ENCODE results near the gene RYR2.
"Not testable (repeated sequence)": the region's sequence is repeated elsewhere in the genome, so short reads cannot be mapped to it uniquely, and the experiment has no call there.

Gene RYR2

GRCh38 chr1:237279629-237280028 is 237.6 kb downstream of the RYR2 start:
- no peak for DNase-seq

- no peak for DNase-seq
Measured at GRCh38 chr1:237281481-237281880, 239.5 kb downstream of the RYR2 start.

GRCh38 chr1:237282208-237282783 is 240.3 kb downstream of the RYR2 start:
- DNase-seq = no peak

- DNase-seq = peak; percentile 96
Measured at GRCh38 chr1:237287876-237288521, 246.0 kb downstream of the RYR2 start.

GRCh38 chr1:237293804-237294203 is 251.8 kb downstream of the RYR2 start:
- no peak for DNase-seq

- no peak for DNase-seq
Measured at GRCh38 chr1:237296861-237297260, 254.9 kb downstream of the RYR2 start.

- DNase-seq = no peak
Measured at GRCh38 chr1:237300642-237301041, 258.7 kb downstream of the RYR2 start.

GRCh38 chr1:237303929-237304328 is 261.9 kb downstream of the RYR2 start:
- no peak for DNase-seq

- DNase-seq = no peak
Measured at GRCh38 chr1:237306726-237307125, 264.7 kb downstream of the RYR2 start.

GRCh38 chr1:237309595-237310118 is 267.7 kb downstream of the RYR2 start:
- DNase-seq = no peak

- no peak for DNase-seq
Measured at GRCh38 chr1:237316352-237316751, 274.4 kb downstream of the RYR2 start.

GRCh38 chr1:237318748-237319147 is 276.8 kb downstream of the RYR2 start:
- no peak for DNase-seq

GRCh38 chr1:237320890-237321289 is 278.9 kb downstream of the RYR2 start:
- DNase-seq = no peak

- DNase-seq = no peak
Measured at GRCh38 chr1:237324226-237324625, 282.2 kb downstream of the RYR2 start.

GRCh38 chr1:237327061-237327460 is 285.1 kb downstream of the RYR2 start:
- DNase-seq = no peak

- no peak for DNase-seq
Measured at GRCh38 chr1:237340892-237341291, 298.9 kb downstream of the RYR2 start.

GRCh38 chr1:237341391-237341790 is 299.4 kb downstream of the RYR2 start:
- DNase-seq = no peak

- DNase-seq = no peak
Measured at GRCh38 chr1:237342730-237343129, 300.7 kb downstream of the RYR2 start.

GRCh38 chr1:237352747-237353146 is 310.8 kb downstream of the RYR2 start:
- DNase-seq = no peak

- DNase-seq = no peak
Measured at GRCh38 chr1:237353918-237354317, 311.9 kb downstream of the RYR2 start.

- no peak for DNase-seq
Measured at GRCh38 chr1:237355022-237355421, 313.0 kb downstream of the RYR2 start.

GRCh38 chr1:237358555-237358954 is 316.6 kb downstream of the RYR2 start:
- DNase-seq = no peak

- no peak for DNase-seq
Measured at GRCh38 chr1:237367758-237368157, 325.8 kb downstream of the RYR2 start.

GRCh38 chr1:237371477-237371876 is 329.5 kb downstream of the RYR2 start:
- DNase-seq = not testable (repeated sequence)

GRCh38 chr1:237383791-237384190 is 341.8 kb downstream of the RYR2 start:
- no peak for DNase-seq
